Urothelium cell line (cell line): ENCODE measurements around the gene ZNF648.
"Not testable (repeated sequence)": the region's sequence is repeated elsewhere in the genome, so short reads cannot be mapped to it uniquely, and the experiment has no call there.

ENCODE experiments used
- DNase-seq: peaks from one replicate; pipeline ENCODE4 v3.0.0; 2011; ENCODE audit warnings: low spot score, mixed read lengths
- FAIRE-seq: peaks from 2 replicates; lab custom pipeline; 2011; peaks lifted over from hg19 to GRCh38; lab: Jason Lieb, UNC

ZNF648 gene, protein sequence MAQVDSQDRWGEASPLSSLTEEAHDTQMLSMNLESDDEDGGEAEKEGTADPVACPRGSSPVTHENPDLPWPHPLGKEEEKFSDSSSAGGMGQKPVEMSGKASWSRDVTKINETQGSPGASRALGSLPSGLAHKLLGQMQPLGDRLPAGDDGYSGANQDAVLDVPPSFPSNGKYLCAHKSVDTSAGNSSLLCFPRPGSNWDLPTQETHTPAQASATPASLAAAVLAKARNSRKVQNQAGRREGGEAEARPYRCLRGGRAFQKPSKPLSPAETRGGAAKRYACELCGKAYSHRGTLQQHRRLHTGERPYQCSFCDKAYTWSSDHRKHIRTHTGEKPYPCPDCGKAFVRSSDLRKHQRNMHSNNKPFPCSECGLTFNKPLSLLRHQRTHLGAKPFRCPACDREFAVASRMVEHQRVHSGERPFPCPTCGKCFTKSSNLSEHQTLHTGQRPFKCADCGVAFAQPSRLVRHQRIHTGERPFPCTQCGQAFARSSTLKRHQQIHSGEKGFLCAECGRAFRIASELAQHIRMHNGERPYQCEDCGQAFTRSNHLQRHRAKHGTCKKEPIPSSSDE

DNA sequence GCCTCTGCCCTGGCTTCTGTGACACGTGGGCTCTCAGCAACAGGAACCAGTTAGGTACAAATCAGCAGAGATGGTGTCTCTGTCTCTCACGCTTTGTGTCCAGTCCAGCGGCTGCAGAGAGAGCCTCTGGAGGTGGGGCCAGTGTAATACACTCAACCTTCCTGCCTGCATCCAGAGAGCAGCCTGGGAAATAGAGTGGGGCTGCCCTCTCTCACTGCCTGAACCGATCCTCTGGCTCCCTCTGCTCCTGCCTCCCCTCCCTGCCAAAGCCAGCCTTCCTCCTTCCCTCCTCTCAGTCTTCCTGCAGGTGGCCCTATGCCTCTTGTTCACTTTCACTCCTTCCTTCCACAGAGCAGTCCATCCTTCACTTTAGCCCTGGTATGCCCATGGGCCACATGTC, at the start of gene ZNF648:
TSS of gene ZNF648 (minus strand) at position 119 of the 400 bp plus-strand sequence. CDS start 3,702 bp downstream, outside the sequence.
- FAIRE-seq (no peak), DNase-seq (no peak)

DNA sequence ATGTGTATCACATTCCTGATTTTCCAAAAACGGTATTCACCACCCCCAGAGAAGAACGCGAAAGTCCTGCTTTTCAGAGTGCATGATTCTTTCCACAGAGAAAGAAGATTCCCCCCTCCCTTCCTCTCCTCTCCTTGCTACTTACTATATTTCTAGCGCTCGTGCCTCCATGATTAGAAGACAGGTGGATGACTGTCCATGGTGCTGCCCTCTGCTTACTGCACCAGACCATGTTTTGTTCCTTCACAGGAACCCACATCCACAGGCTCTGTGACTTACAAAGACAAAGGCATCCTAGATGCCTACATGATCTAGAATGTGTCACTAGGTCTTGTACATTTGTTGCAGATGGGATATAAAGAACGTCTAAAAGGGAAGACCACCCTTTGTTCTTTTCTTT, 49.1 kb upstream of the ZNF648 start:
- FAIRE-seq = no peak
- DNase-seq = no peak

DNA sequence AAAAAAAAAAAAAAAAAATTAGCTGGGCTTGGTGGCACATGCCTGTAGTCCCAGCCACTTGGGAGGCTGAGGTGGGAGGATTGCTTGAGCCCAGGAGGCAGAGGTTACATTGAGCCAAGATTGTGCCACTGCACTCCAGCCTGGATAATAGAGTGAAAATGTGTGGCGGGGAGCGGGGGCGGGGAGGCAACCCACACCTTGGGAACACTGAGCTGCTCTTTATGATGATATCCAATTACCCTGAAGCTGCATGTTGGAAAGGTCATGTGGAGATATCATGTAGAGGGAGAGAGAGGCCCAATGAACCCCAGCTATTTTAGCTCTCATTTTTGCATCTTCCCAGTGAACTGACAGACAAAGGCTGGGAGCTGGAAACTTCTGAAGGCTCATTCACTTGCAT, 48.3 kb upstream of the ZNF648 start:
- DNase-seq = no peak
- FAIRE-seq = no peak

DNA sequence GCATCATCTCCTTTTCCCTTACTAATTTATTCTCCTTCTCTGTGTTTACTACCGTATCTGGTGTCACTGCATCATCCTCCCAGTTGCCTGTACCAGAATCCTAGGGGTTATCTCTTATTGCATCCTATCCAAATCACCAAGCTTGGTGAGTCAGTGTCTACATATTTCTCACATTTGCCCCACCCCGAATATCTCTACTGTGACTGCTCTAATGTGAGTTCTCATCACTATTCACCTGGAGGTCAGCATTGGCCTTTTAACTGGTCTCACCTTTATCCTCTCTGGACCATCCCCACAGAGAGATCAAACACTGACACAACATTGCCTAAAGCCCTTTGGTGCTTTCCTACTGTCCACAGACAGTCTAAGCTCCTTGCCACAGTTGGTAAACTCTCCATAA, 45.7 kb upstream of the ZNF648 start:
- DNase-seq (no peak), FAIRE-seq (no peak)

DNA sequence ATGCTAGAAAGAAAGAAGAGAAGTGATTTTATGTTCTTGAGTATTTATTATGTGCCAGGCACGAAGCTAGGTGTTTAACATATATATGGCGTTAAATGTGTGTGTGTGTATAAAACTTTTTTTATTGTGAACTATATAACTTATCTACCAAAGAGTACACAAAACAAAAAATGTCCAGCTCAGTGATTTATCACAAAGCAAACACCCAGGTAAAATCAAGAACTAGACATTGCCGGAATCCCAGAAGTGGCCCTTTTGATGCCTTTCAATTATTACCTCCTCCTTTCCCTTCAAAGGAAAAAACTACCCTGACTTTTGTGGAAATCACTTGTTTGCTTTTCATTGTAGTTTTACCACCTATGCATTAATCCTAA, 40.5 kb upstream of the ZNF648 start:
- DNase-seq = no peak

DNA sequence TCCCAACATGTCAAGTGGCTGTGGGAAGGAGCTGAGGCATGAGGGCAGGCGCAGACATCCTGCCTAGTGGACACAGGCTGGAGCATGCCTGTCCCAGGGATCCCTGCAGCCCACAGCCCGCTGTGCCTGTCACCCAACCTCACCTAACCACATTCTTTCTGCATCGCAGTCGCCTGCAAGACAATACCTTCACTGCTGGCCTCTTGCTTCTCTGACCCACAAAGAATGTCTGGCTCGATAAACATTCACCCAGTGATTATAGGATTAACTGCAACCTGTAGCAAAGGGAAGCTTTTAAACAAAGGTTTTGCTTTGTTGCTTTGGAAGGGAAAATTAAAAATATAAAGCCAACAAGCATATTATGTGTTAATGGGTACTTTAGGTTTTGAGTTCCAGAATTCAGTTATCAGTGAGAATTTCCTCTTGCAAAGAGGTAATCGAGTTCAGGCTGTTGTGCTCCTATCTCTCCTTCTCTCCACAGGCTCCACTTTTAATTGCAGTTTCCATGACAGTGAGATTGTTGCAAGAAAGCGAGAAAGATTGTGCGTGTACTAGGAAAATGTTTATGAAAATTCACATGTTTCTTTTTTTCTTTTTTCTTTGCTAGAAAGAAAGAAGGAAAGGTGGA, 40.0 kb upstream of the ZNF648 start:
- no peak for FAIRE-seq
- DNase-seq = peak; percentile 55

More for the DNA sequence above, 40.5 kb upstream of the ZNF648 start:
- FAIRE-seq = no peak

DNA sequence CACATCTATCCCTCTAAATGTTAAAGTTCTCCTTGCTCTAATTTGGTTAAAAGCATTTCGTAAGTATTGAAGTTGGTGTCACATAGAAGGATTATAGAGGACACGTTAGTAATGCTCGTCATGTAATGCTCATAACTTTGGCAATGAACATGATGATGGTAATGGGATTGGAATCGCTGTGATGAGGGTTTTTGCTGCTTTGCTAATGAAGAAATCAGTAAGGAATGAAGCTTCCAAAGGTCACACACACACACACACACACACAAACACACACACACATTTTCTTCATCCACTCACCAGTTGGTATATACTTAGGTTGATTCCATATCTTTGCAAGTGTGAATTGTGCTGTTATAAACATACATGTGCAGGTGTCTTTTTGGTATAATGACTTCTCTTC, 36.8 kb upstream of the ZNF648 start:
- DNase-seq = no peak
- FAIRE-seq = no peak

DNA sequence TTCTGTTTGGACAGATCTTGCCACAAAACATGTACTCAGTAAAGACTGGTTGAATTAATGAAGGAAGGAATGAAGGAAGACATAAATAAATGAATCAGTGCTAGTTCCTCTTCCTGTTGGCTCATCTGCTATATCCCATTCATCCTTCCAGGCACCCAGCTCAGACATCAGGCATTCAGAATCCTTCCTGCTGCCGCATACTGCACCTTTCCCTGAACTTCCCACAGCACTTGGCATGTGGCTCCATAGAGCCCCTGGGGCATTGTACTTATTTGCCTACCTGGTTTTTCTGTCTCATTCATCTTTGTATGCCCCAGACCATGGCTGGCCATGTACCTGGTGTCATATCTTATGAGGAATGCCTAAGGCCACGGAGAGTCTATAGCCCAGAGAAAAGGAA, 34.4 kb upstream of the ZNF648 start:
- no peak for FAIRE-seq

DNA sequence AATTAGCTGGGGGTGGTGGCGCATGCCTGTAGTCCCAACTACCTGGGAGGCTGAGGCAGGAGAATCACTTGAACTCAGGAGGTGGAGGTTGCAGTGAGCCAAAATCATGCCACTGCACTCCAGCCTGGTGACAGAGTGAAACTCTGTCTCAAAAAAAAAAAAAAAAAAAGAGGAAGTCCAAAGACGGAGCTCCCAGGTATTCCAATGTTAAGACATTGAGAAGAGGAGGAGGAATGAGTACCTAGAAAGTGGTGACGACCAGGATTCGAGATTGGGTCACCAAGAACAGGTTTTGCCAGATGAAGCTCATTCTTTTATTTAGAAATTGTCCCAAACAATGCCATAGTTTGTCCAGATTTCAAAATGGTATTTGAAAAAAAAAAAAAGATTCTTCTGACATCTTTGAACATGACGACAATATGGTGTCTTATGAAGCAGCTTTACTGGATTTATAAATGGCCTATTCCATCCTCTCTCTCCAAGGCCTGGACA, 33.0 kb upstream of the ZNF648 start:
- not testable (repeated sequence) for DNase-seq, FAIRE-seq

More for the DNA sequence above, 34.4 kb upstream of the ZNF648 start:
- DNase-seq = no peak

DNA sequence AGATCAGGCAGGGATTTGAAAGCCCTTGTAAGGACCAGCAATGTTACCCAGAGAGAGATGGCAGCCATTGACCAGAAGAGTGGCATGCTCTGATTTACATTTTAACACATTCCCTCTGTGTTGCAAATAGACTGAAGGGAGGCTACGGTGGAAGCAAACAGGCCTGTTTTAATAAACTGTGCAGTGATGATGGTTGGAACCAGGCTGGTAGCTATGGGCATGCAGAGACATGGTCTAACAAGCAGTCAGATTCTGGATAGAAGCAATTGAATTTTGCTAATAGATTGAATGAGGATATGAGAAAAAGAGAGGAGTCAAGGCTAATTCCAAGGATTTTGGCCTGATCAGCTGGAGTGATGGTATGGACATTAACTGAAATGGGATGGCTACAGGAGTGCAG, 32.3 kb upstream of the ZNF648 start:
- DNase-seq = no peak
- no peak for FAIRE-seq

DNA sequence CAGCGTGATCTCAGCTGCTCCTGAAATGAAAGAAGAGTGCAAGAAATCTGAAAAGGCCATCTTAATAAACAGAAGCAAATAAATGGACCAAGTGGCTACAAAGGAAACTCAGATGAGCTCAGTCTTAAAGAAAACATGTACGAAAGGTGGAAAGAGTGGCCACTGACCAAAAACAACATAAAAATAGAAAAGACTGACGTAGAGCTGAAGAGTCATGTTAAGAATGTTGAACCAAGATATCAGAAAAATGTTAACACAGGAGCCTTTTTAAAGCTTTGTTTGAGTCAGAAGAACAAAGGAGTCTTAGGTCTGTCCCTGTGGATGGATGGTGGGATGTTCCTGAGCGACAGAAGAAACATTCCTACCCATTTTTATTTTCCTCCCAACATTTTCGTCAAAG, 30.8 kb upstream of the ZNF648 start:
- FAIRE-seq = no peak
- no peak for DNase-seq

DNA sequence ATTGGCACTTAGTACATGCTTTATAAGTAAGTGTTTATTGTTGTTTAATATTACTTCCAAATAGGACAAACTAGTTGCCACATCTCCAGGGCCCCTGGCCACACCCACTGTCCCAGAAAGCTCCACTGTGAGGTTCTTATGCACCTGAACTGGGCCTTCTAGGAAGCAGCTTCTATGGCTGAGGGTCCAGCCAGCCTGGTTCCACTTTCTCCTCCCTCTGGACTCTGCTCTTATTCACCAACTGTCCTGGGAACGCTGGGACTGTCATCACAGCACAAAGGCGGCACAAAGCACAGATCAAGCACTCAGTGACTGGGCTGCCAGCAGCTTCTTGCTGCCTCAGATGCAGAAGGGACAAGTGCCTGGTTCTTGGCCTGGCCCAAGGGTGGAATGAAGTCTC, 29.6 kb upstream of the ZNF648 start:
- FAIRE-seq (no peak), DNase-seq (no peak)

DNA sequence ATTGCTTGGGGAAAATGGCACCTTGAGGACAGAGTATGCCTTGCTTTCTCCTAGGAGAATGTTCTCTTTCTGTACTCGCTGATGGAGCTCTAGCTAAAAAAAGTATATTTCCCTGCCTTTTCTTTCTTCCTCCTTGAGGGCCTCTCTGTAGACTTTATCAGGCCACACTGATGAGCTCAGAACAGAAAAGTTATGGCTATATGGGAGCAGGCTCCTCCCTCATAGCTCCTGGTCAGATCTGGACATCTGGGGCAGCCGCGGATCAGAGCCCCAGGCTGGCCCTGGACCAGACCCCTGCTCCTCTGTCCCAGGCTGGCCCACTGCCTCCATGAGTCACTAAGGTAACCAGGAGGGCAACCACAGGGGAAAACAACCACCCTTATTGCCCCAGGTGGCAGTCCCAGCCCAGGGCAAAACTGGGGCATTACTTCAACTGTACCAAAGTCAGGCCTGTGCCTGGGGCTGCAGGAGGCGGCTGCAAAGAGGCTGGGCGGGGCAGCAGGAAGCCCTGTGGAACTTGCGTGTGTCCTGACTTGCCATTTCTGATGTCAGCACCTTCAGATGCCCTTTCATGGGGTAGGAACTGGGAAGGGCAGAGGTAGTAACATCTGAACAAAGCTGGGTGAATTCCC, 26.3 kb upstream of the ZNF648 start:
- no peak for DNase-seq
- no peak for FAIRE-seq

DNA sequence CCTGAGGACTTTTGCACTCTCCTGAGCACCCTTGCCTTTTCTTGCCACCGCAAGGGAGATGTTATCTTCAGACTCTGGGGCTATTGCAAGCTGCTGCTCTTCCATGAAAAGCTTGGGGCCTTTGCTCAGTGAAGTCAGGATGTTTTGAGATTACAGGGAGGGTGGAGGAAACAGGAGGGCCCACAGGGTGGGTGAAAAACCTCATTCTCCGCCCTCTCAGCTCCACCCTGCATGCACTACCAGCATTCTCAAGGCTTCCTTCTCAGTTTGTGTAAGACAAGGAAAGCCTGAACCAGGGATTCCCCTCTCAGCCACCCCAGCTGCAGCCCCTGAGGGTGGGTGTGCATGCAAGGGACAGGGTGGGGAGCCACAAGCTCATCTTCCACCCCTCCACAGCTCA, 25.8 kb upstream of the ZNF648 start:
- FAIRE-seq (no peak), DNase-seq (no peak)

DNA sequence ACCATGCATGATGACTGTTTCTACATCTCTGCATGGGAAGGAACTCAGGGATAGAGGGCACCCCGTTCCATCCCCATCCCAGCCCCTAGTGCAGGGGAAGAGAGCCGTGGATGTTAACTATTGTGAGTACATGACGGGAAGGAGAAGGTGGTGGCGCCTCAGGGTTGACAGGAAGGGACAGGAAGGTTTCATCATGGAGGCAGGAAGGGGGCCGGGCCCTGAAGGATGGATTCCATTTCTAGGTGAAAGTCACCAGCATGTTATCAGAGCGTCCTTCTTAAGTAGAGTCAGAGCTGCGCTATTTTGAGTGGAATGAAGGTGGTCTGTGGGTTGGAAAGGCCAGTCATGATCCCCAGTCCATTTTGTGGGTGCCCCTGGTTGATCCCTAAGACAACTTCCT, 25.1 kb upstream of the ZNF648 start:
- no peak for DNase-seq
- FAIRE-seq = no peak

DNA sequence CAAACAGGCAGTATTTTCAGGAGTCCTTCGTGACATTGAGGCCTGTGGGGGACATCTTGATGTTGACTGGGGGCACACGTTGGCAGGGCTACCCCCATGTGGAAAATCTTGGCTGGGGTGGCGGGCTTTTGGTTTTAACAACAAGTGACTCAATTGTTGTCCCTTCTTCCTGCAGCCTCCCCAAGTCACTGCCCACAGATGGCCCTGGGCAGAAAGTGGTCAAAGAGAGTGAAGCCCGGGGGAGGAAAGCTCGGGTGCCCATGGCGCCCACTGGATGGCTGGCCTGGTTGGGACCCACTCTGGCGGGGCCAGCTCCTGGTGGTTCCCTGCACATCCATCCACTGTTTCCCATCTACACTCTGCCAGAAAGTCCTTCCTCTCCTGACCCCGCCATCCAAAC, 24.6 kb upstream of the ZNF648 start:
- no peak for DNase-seq
- no peak for FAIRE-seq

DNA sequence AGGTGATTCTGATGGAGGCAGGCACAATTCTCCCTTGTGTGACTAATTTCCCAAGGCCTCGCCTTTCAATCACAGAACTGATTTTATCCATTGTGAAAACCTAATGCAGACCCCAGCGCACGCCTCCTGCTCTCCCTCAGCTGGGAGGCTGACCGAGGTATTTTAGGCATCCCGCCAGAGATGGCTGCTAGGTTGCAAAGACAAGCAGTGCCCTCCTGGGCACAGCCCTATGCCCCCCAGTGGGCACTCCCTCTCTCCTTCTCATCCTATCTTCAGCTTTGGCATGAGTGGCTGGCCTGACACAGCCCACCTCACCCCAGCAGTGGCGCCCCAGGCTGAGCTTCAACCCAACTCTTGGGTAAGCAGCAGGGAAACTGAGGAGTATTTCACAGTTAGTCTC, 24.2 kb upstream of the ZNF648 start:
- FAIRE-seq = no peak

DNA sequence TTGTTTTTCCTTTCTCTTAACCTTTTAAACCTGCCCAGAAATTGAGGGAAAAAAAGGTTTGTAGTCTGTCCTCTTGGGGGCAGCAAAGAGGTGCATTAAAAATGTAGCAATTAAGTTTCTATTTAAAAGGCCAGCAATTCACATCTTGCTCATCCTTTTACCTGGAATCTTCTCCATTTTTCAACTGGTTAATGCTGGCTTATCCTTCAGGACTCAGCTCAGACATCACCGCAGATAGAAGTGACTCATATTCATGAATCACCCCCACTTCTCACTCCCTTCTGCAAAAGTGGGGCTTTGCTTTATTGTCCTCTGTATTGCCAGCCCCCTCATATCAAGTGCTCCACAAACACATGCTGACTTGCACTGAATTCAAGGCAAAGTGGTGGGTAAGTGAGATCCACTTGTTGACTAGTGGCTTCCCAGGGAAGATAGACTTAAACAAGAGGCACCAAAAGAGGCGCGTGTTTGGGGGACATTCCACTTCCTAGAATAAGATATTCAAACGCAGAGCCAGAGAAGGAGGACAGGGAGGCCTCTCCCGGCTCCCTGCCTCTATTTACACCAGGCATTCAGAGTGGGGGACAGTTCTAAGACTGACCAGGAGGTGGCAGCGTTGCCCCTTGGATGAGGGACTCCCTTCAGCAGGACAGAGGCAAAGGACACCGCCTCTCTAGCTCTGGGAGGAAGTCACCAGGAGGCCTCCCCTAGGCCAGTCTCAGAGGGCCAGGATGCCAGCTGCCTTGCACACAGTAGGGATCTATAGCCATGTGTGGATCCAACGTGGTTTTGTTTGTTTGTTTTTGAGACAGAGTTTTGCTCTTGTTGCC, 23.2 kb upstream of the ZNF648 start:
- DNase-seq = peak; percentile 82
- FAIRE-seq = no peak

More for the DNA sequence above, 24.2 kb upstream of the ZNF648 start:
- DNase-seq = no peak

DNA sequence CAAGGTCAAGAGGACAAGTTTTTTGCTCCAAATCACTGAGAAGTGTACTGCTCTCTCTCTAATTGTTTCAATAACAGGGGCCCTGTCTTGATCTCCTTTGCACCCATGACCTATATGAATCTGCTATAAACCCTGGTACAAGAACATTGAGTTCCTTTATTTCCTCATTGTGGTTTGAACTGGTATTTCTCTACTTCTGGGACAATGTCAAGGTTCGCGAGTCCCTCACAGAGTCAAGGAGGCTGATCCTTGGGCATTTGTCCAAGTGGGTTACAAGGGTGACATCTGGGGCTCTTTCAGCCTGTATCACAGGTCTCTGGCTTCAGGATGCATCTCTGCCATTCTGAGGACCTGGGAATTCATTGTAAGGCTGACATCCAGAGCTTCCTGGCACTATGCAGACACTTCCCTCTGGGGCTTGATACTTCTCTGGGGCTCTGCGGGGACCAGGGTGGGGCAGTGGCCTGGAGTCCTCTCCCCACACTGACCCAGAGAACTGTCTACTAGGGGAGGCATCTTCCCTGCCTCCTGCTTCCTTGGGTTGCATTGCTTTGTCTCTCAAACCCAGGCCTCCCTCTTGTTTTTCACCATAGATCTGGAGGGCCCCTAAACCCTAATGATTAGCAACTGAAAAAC, 22.5 kb upstream of the ZNF648 start:
- DNase-seq (no peak), FAIRE-seq (no peak)

DNA sequence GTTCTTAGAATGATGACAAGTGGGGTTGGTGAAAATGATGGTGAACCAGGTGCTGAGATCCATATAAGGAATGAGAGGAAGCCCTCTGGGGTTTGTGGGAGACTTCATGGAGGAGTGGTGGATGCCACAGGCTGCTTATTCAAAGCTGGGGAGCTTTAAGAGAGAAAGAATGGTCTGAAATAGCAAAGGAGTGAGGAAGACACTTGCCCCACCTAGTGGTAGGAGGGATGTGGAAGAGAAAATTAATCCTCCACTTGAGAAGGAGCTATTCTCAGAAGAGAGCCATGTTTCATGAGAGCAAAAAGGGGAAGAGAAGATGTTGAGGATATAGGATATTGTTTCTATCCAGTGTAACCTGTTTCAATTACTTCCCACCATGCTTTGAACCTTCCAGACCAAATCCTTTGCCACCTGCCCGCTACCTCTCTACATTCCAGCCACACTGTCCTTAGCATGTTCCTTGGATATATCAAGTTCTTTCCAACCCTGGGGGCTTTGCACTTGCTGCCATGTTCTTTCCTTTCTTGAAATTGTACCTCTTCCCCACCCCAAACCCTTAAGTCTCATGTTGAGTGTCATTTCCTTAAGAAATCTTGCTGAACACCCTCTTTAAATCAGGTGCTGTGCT, 19.6 kb upstream of the ZNF648 start:
- DNase-seq = peak; percentile 45
- FAIRE-seq = peak; percentile 37
